ENCODE data around the gene EYA2. TPM values are rescaled to one million over a fixed set of nuclear protein-coding genes. Genes with fewer than 3 reads are reported as not detected.
A peak's percentile ranks its signal among the peaks of the same experiment; 100 is the strongest.

Gene EYA2
- total RNA-seq, 2 donors from 2014 or later: 30.0 to 31.0 TPM

- no peaks in the 10 kb centered on the region for H3K27me3 ChIP-seq (replicated peaks; ENCODE audit: insufficient read depth)
- no peak overlapping the region for H3K4me3 ChIP-seq
- no peak overlapping the region for H3K27ac ChIP-seq
- no peak for DNase-seq (ENCODE audit: low spot score)
- TF ChIP-seq POLR2A (IDR thresholded peaks at IDR 0.05) (no peak), POLR2AphosphoS5 (IDR thresholded peaks at IDR 0.05) (no peak)
- TF ChIP-seq, protein P1, sequence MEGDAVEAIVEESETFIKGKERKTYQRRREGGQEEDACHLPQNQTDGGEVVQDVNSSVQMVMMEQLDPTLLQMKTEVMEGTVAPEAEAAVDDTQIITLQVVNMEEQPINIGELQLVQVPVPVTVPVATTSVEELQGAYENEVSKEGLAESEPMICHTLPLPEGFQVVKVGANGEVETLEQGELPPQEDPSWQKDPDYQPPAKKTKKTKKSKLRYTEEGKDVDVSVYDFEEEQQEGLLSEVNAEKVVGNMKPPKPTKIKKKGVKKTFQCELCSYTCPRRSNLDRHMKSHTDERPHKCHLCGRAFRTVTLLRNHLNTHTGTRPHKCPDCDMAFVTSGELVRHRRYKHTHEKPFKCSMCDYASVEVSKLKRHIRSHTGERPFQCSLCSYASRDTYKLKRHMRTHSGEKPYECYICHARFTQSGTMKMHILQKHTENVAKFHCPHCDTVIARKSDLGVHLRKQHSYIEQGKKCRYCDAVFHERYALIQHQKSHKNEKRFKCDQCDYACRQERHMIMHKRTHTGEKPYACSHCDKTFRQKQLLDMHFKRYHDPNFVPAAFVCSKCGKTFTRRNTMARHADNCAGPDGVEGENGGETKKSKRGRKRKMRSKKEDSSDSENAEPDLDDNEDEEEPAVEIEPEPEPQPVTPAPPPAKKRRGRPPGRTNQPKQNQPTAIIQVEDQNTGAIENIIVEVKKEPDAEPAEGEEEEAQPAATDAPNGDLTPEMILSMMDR (IDR thresholded peaks at IDR 0.05): no peak
- peaks cover 0 to 14% of the 10 kb centered on the region in 2 donors for H3K36me3 ChIP-seq
- 81% methylated on average over 1 of the region's 1 CpG for WGBS
- intact Hi-C loops (cut with DNase I): no loop called here
- no peaks in the 10 kb centered on the region for H3K4me1 ChIP-seq (replicated peaks)
- H3K9me3 ChIP-seq: no peaks in the 10 kb centered on the region
These were observed 284.2 kb downstream of the EYA2 start for GRCh38 chr20:47178851-47179250.

- DNase-seq (ENCODE audit: low spot score): no peak
- no peak overlapping the region for H3K4me3 ChIP-seq
- no peaks in the 10 kb centered on the region for H3K27me3 ChIP-seq (replicated peaks; ENCODE audit: insufficient read depth)
- TF ChIP-seq POLR2A (IDR thresholded peaks at IDR 0.05): no peak
- TF ChIP-seq, protein P1 (IDR thresholded peaks at IDR 0.05): no peak
- no peak for TF ChIP-seq POLR2AphosphoS5 (IDR thresholded peaks at IDR 0.05)
- intact Hi-C loops (cut with DNase I): no loop called here
- no peaks in the 10 kb centered on the region for H3K9me3 ChIP-seq
- H3K4me1 ChIP-seq (replicated peaks): no peaks in the 10 kb centered on the region
- no peak overlapping the region for H3K27ac ChIP-seq
- H3K36me3 ChIP-seq: peaks cover 0 to 14% of the 10 kb centered on the region in 2 donors
These were observed 284.6 kb downstream of the EYA2 start for GRCh38 chr20:47179267-47179666.

DNA sequence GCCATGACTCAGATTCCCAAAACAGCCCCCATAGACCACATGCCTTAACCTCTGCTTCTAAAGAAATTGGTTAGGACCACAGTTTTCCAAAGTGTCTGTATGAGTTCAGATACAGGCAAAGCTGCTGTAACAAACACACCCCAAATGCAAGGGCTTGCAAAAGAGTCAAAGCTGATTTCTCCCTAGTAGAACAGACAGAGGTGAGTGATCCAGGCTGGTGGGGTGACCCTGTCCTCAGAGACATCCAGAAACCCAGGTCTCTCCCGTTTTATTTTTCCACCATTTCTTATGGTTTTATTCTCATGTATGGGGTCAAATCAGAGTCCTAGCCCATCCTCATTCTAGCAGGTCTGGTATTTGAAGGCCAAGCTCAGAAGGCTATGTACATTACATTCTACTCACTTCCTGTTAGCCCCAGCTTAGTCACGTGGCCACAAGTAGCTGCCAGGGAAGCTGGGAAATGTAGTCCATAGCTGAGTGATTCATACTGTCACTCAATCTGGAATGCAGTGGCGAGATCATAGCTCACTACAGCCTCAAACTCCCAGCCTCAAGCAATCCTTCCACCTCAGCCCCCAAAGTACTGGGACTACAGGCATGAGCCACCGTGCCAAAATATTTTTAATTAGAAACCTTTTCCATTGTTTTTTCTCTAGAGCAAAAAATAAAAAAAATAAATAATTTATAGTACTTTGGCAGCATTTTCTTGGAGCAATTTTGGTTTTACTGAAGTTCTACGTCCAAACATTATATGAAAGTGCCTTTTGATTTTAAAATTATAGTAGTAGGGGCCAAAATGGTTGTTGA lies 286.6 kb downstream of the EYA2 start:
- TF ChIP-seq POLR2AphosphoS5 (IDR thresholded peaks at IDR 0.05) (no peak), POLR2A (IDR thresholded peaks at IDR 0.05) (no peak)
- TF ChIP-seq, protein P1 (IDR thresholded peaks at IDR 0.05): no peak
- no peak overlapping the region for H3K4me3 ChIP-seq
- no peak overlapping the region for H3K27ac ChIP-seq
- peak; percentile 17 for DNase-seq (ENCODE audit: low spot score)
- 76% methylated on average over 5 of the region's 5 CpGs for WGBS
- no peaks in the 10 kb centered on the region for H3K27me3 ChIP-seq (replicated peaks; ENCODE audit: insufficient read depth)
- H3K36me3 ChIP-seq: peaks cover 0 to 14% of the 10 kb centered on the region in 2 donors
- no peaks in the 10 kb centered on the region for H3K9me3 ChIP-seq
- no peaks in the 10 kb centered on the region for H3K4me1 ChIP-seq (replicated peaks)
- intact Hi-C loops (cut with DNase I): no loop called here

DNA sequence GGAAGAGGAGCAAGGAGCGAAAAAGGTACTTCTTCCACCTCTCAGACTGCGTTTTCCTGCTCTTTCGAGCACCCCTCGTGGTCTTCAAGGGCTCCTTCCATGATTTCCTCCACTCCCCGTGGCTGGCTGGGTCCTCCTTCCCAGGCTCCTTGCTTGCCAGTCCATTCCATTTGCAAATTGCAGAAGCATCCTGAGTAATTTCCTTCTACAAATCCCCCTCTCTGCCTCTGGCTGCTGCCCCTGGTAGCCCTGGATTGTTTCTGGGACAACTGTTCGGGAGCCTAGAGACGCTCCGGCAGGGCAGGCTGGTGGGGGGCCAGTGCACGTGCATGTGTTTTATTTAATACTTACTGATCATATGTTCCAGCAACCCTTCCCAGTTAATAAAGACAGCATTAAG lies 288.7 kb downstream of the EYA2 start:
- no peak for DNase-seq (ENCODE audit: low spot score)
- H3K4me3 ChIP-seq: no peak overlapping the region
- H3K27me3 ChIP-seq (replicated peaks; ENCODE audit: insufficient read depth): no peaks in the 10 kb centered on the region
- intact Hi-C loops (cut with DNase I): no loop called here
- H3K27ac ChIP-seq: no peak overlapping the region
- TF ChIP-seq, protein P1 (IDR thresholded peaks at IDR 0.05): no peak
- TF ChIP-seq POLR2A (IDR thresholded peaks at IDR 0.05): no peak
- no peak for TF ChIP-seq POLR2AphosphoS5 (IDR thresholded peaks at IDR 0.05)
- H3K4me1 ChIP-seq (replicated peaks): no peaks in the 10 kb centered on the region
- WGBS: 86% methylated on average over 9 of the region's 9 CpGs
- no peaks in the 10 kb centered on the region for H3K9me3 ChIP-seq
- H3K36me3 ChIP-seq: peaks cover 0 to 14% of the 10 kb centered on the region in 2 donors

All from prostate gland (tissue), 2 donors.